IMR-90 (cell line): ENCODE measurements around the gene ACSL1. TPM values are rescaled to one million over a fixed set of nuclear protein-coding genes. Genes with fewer than 3 reads are reported as not detected.

Source experiments
- ATAC-seq: fragments of 200-7000 bp; cut with Tn5 transposase; 2 replicates; pipeline ENCODE4 v1.9.1; 2020; ENCODE audit warnings: low read depth, mild to moderate bottlenecking, moderate library complexity
- BruUV-seq: library from RNA; stranded (reverse); fragments of 400-500 nt; replicated peaks from 2 replicates; lab custom pipeline; 2021; lab: Mats Ljungman, UMichigan
- CTCF ChIA-PET: fragments of 300-600 bp; formaldehyde crosslinking; extraction: SDS; loops from one replicate; lab custom pipeline; 2021; ENCODE audit warnings: antibody characterized with exemption; lab: Yijun Ruan, JAX
- POLR2A ChIA-PET: fragments of 300-600 bp; sonication (Branson Sonifier 250); formaldehyde crosslinking; loops from one replicate; lab custom pipeline; 2022; ENCODE audit warnings: antibody characterized with exemption; ENCODE audit not compliant: unreplicated experiment; lab: Charles Lee
- DNase-seq: peaks from one replicate; pipeline ENCODE4 v3.0.0; 2013
- H2AFZ ChIP-seq: replicated peaks from 2 replicates; pipeline ENCODE3; 2013; ENCODE audit warnings: low read length, mild to moderate bottlenecking; ENCODE audit not compliant: poor library complexity
- H2AK5ac ChIP-seq: 2 replicates; pipeline ENCODE4 v1.6.1; 2013; ENCODE audit warnings: low read depth, low read length, inconsistent platforms
- H2AK9ac ChIP-seq: replicated peaks from 2 replicates; pipeline ENCODE3; 2013; ENCODE audit warnings: mild to moderate bottlenecking, low read depth, low read length, moderate library complexity; ENCODE audit not compliant: poor library complexity
- H2BK120ac ChIP-seq: 2 replicates; pipeline ENCODE4 v1.6.1; 2013; ENCODE audit warnings: low read depth, low read length, inconsistent platforms
- H2BK15ac ChIP-seq: 3 replicates; pipeline ENCODE4 v1.6.1; 2013; ENCODE audit warnings: low read depth, low read length, inconsistent platforms
- H2BK20ac ChIP-seq: 2 replicates; pipeline ENCODE4 v1.6.1; 2013; ENCODE audit warnings: low read depth, mild to moderate bottlenecking, inconsistent platforms, low read length, moderate library complexity
- H2BK5ac ChIP-seq: 2 replicates; pipeline ENCODE4 v1.6.1; 2013; ENCODE audit warnings: mild to moderate bottlenecking, low read depth, low read length, inconsistent platforms; ENCODE audit not compliant: poor library complexity, severe bottlenecking
- H3K14ac ChIP-seq: replicated peaks from 2 replicates; pipeline ENCODE4 v1.6.1; 2013; ENCODE audit warnings: low read depth, low read length, inconsistent platforms
- H3K18ac ChIP-seq: 2 replicates; pipeline ENCODE4 v1.6.1; 2013; ENCODE audit warnings: low read depth, low read length, control low read depth
- H3K23ac ChIP-seq: 2 replicates; pipeline ENCODE4 v1.6.1; 2013; ENCODE audit warnings: low read depth, low read length, inconsistent platforms
- H3K27ac ChIP-seq: 2 replicates; pipeline ENCODE4 v1.5.1; 2013; ENCODE audit warnings: mild to moderate bottlenecking, control low read depth, low read length; ENCODE audit not compliant: insufficient read depth
- H3K27me3 ChIP-seq: 2 replicates; pipeline ENCODE4 v1.6.1; 2013; ENCODE audit warnings: low read length; ENCODE audit not compliant: control insufficient read depth, insufficient read depth
- H3K36me3 ChIP-seq: 2 replicates; pipeline ENCODE4 v1.6.1; 2013; ENCODE audit warnings: low read length, mixed read lengths; ENCODE audit not compliant: control insufficient read depth, insufficient read depth
- H3K4ac ChIP-seq: 2 replicates; pipeline ENCODE4 v1.6.1; 2013; ENCODE audit warnings: low read depth, low read length, inconsistent platforms
- H3K4me1 ChIP-seq: 2 replicates; pipeline ENCODE4 v1.6.1; 2013; ENCODE audit warnings: low read length, mixed read lengths; ENCODE audit not compliant: control insufficient read depth, insufficient read depth
- H3K4me2 ChIP-seq: 2 replicates; pipeline ENCODE4 v1.6.1; 2013; ENCODE audit warnings: low read depth, mild to moderate bottlenecking, control low read depth, low read length, moderate library complexity
- H3K4me3 ChIP-seq: 2 replicates; pipeline ENCODE4 v1.5.1; 2013; ENCODE audit warnings: low read depth, mild to moderate bottlenecking, control low read depth, low read length, moderate library complexity; ENCODE audit not compliant: insufficient read depth
- H3K56ac ChIP-seq: 2 replicates; pipeline ENCODE4 v1.6.1; 2013; ENCODE audit warnings: low read length, inconsistent platforms; ENCODE audit not compliant: insufficient read depth; ENCODE audit errors: extremely low read depth
- H3K79me1 ChIP-seq, 2 experiments: 2 replicates each; pipeline ENCODE4 v1.6.1; 2013; ENCODE audit warnings: low read length in 2 of 2, inconsistent platforms in 1 of 2, low read depth in 1 of 2
- H3K9ac ChIP-seq: 2 replicates; pipeline ENCODE4 v1.6.1; 2013; ENCODE audit warnings: low read depth, low read length, control low read depth
- H3K9me1 ChIP-seq: 2 replicates; pipeline ENCODE4 v1.6.1; 2013; ENCODE audit warnings: low read length, inconsistent platforms; ENCODE audit not compliant: insufficient read depth
- H3K9me3 ChIP-seq: 2 replicates; pipeline ENCODE4 v1.6.1; 2013; ENCODE audit warnings: low read length; ENCODE audit not compliant: control insufficient read depth, insufficient read depth
- H4K20me1 ChIP-seq: 2 replicates; pipeline ENCODE4 v1.6.1; 2013; ENCODE audit warnings: low read length, inconsistent platforms; ENCODE audit not compliant: insufficient read depth
- H4K5ac ChIP-seq: 2 replicates; pipeline ENCODE4 v1.6.1; 2013; ENCODE audit warnings: mild to moderate bottlenecking, low read depth, low read length, control low read depth
- H4K8ac ChIP-seq, 2 experiments: 2 replicates each; pipeline ENCODE4 v1.6.1; 2013; ENCODE audit warnings: low read depth in 2 of 2, low read length in 2 of 2, control low read depth in 1 of 2, inconsistent platforms in 1 of 2
- H4K91ac ChIP-seq: 2 replicates; pipeline ENCODE4 v1.6.1; 2013; ENCODE audit warnings: low read depth, low read length, inconsistent platforms; ENCODE audit not compliant: insufficient read depth
- BHLHE40 ChIP-seq: fragments of 150-350 bp; IDR thresholded peaks from 2 replicates; pipeline ENCODE4 v1.6.1; 2016; ENCODE audit warnings: mild to moderate bottlenecking, low read depth, low read length
- CHD1 ChIP-seq: IDR thresholded peaks from 2 replicates; pipeline ENCODE4 v1.6.1; 2012; ENCODE audit warnings: low read depth, low read length, improper control_type of control experiment
- MAFK ChIP-seq: IDR thresholded peaks from 2 replicates; pipeline ENCODE4 v1.6.1; 2012; ENCODE audit warnings: low read depth, low read length, improper control_type of control experiment
- MXI1 ChIP-seq: IDR thresholded peaks from 2 replicates; pipeline ENCODE4 v1.6.1; 2012; ENCODE audit warnings: low read depth, mild to moderate bottlenecking, low read length, moderate library complexity, borderline replicate concordance
- RAD21 ChIP-seq: IDR thresholded peaks from 2 replicates; pipeline ENCODE4 v1.6.1; 2012; ENCODE audit warnings: low read length, improper control_type of control experiment
- SMC3 ChIP-seq: fragments of 150-350 bp; IDR thresholded peaks from 2 replicates; pipeline ENCODE4 v1.6.1; 2016; ENCODE audit warnings: low read depth, mild to moderate bottlenecking, antibody characterized with exemption, low read length, moderate library complexity
- WGBS, 2 experiments: methylation state at CpG; one replicate each; pipeline versions ENCODE4 v1.1.5 to v1.1.7; 2013; ENCODE audit warnings: missing lambda C conversion rate in 2 of 2; ENCODE audit not compliant: insufficient read length in 1 of 2; ENCODE audit errors: extremely low coverage in 2 of 2; 5-methylcytosine and 5-hydroxymethylcytosine counted together
- dilution Hi-C: fragments of 300-500 bp; cut with HindIII; formaldehyde crosslinking; loops from one replicate; pipeline ENCODE4 v1.14.3; 2018; ENCODE audit warnings: low sequenced_read_pairs; ENCODE audit not compliant: unreplicated experiment
- in situ Hi-C: fragments of 300-500 bp; cut with MboI; formaldehyde crosslinking; loops from 3 replicates; pipeline ENCODE4 v1.14.3; 2019; ENCODE audit warnings: low sequenced_read_pairs, inconsistent platforms, mixed read lengths
- intact Hi-C: fragments of 100-400 bp; cut with micrococcal nuclease; formaldehyde crosslinking; loops from 2 replicates; pipeline ENCODE4 v1.10.0; 2022
- polyA plus RNA-seq, 3 experiments: library from polyadenylated mRNA; depleted of rRNA; stranded (reverse); fragments of >200 nt; gene quantifications; 2 replicates each; pipeline ENCODE4 v1.2.3, GENCODE V29; 2012; ENCODE audit warnings: low replicate concordance in 1 of 3
- total RNA-seq: library from RNA; depleted of rRNA; stranded (reverse); fragments of >200 nt; gene quantifications from 2 replicates; pipeline ENCODE4 v1.2.3, GENCODE V29; 2012

The ACSL1 gene
- total and polyA plus RNA-seq, 2 of the 4 experiments (the other 2 are of a cell fraction): 14.4 to 26.0 TPM

DNA sequence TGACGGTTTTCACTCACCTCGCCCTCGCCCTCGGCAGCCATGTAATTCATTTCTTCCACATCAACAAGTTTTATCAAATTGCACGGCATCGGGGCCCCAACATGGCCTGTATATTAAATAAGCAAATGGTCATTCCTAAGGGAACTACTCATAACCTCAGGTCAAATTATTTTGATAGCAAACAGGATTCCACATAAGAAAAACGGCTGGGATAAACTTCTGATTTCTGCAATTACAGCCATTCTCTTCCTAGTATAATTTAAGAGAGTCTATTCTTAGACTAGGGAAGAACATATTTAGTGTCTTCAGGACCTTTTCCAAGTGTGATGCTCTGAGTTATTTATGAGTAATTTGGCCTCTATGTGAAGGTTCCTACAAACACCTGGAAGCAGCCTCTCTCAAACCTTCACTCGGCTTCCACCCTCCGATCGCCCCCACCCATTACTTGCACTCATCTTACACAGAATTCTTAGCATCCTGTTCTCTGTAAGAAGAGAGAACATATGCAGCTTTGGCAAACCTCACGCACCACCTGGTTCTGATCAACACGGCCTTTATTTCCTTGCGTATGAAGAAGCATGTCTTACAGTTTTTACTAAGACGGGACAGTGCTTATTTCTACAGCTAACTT is 62.5 kb downstream of the ACSL1 start:
- Histone ChIP-seq H2BK15ac (no peak overlapping the region), H2AK9ac (no peak overlapping the region), H2BK120ac (no peak overlapping the region), H2AFZ (no peak overlapping the region), H3K79me1 (no peaks in the 10 kb centered on the region), H3K27me3 (no peaks in the 10 kb centered on the region), H2BK20ac (no peak overlapping the region), H4K91ac (no peak overlapping the region), H3K27ac (no peak overlapping the region), H3K4me3 (no peak overlapping the region), H3K9ac (no peak overlapping the region), H3K18ac (no peak overlapping the region), H3K4ac (no peak overlapping the region), H2AK5ac (no peak overlapping the region), H3K9me1 (no peaks in the 10 kb centered on the region), H3K14ac (no peak overlapping the region), H4K20me1 (no peaks in the 10 kb centered on the region), H3K9me3 (no peaks in the 10 kb centered on the region), H3K23ac (no peak overlapping the region), H2BK5ac (no peak overlapping the region), H4K5ac (no peak overlapping the region), H3K36me3 (peaks cover 19% of the 10 kb centered on the region), H4K8ac (no peak overlapping the region), H3K4me1 (peaks cover 3% of the 10 kb centered on the region), H3K56ac (no peak overlapping the region), H3K4me2 (no peak overlapping the region)
- in situ Hi-C loops: no loop called here
- TF ChIP-seq BHLHE40: no peak
- TF ChIP-seq RAD21: no peak
- no peak for TF ChIP-seq CHD1
- no peak for TF ChIP-seq SMC3
- no peak for TF ChIP-seq MAFK
- no peak for TF ChIP-seq MXI1
- POLR2A ChIA-PET: no interaction called here
- intact Hi-C loops: no loop called here
- ATAC-seq: peak; percentile 62
- dilution Hi-C loops: no loop called here
- peak; percentile 25 for DNase-seq
- CTCF ChIA-PET: interaction anchor here (1.0 kb wide), 1 partner anchor 221 kb away, joined by 3 read pairs; no protein-coding TSS in a partner anchor
- no TSS peak for BruUV-seq
- WGBS, 2 experiments: no CpG with 5 or more reads among the region's 14 CpGs
